DMS53 treated with DMSO at 0.1 percent for 48 hours (cell line): ENCODE data around the gene TUBB3.
A peak's percentile ranks its signal among the peaks of the same experiment; 100 is the strongest.
"Not testable (repeated sequence)": the region's sequence is repeated elsewhere in the genome, so short reads cannot be mapped to it uniquely, and the experiment has no call there.

Source experiments
- DNase-seq: peaks from one replicate; lab custom pipeline; 2025; ENCODE audit not compliant: unreplicated experiment; lab: John Stamatoyannopoulos, UW

TUBB3 gene

DNA sequence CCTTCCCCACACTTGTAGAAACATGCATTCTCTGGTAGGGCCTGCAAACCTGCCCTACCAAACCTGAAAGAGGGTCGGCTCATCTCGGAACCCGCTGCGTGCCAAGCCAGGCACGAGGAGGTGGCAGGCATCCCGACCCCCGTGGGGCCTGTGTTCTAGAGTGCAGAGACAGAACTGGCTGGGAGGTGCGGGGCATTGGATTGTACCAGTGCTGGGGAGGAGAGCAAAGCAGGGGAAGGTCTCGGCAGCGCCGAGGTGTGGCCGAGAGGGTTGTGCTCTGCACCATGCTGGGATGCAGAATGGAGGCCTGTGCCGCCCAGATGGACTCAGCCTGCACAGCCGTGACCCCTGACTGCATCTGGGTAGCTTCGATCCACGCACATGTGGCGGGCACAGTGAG lies 22.3 kb upstream of the TUBB3 start:
- no peak for DNase-seq

DNA sequence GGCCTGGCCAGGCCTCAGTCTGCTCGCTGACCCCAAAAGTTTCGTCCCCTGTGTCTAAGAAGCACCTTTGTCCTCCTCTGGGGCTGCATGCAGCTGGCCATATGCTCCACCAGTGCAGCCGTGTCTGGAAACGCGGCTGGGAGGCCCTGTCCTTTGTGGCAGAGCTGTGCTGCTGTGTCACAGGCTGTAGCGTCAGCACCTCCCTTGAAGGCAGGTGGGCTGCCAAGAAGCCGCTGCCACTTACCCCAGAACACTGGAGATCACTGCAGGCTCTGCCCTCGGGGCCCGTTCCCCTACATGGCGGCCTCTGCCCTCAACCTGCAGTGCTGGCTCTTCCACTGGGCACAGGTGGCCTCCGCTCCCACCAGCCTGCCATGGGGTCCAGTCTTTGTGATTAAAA lies 20.2 kb upstream of the TUBB3 start:
- no peak for DNase-seq

DNA sequence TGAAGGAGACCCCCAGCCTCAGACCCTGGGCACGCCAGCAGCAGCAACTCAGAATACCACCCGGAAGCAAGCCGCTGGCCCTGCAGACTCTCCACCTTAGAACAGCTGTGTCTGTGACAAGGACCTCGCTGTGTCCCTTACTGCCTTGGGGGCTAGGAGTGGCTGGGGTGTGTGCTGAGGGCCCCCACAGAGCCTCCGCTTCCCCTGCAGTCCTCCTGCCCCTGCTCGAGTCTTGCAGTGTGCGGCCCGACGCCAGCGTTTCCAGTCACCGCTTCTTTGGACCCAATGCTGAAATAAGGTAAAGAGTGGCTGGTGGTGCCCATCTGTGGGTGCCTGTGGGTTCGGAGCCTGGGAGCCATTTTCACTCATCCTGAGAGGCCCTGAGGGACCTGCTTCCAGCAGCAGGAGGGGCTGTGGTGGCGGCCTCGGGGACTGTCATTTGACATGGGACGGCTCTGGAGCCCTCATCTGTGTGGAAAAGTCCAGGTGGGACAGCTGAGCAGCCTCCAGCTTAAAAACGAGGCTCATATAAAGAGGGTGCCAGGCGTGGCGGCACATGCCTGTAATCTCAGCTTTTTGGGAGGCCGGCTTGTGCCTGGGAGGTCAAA lies 19.1 kb upstream of the TUBB3 start:
- DNase-seq, result no peak

DNA sequence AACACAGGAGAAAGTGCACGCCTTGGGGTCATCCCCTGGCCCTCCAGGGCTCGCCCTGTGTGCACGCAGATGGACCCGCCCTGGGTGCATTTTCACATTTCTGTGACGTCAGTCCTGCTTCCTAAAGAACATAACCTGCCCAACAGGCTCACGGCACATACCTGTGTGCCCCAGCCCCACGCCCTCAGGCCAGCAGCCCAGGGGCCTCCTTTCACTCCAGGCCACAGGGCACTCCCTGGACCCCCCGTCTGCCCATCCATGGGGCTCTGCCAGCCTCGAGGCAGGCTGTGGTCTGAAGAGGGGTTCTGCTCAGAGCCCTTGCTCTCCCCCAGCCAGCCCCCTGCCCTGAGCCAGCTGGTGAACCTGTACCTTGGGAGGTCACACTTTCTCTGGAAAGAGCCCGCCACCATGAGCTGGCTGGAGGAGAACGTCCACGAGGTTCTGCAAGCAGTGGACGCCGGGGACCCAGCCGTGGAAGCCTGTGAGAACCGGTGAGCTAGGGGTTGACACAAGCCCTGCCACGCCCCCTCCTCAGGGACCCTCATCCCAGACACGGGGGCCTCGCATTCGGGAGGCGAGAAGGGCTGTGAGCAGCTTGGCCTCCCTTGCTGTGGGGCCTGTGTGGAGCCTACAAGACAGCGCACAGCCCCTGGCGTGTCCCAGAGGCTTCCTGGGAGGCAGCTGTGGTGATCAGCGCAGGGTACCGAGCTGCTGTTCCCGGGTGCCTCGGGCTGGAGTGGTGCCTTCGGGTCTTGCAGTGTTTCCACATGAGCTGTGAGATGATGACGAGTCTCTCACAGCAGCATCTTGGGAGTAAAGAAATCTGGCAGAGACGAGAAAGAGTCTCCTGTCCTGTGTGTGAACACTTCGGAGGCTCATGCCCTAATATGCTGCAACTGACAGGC lies 18.3 kb upstream of the TUBB3 start:
- DNase-seq, result no peak

DNA sequence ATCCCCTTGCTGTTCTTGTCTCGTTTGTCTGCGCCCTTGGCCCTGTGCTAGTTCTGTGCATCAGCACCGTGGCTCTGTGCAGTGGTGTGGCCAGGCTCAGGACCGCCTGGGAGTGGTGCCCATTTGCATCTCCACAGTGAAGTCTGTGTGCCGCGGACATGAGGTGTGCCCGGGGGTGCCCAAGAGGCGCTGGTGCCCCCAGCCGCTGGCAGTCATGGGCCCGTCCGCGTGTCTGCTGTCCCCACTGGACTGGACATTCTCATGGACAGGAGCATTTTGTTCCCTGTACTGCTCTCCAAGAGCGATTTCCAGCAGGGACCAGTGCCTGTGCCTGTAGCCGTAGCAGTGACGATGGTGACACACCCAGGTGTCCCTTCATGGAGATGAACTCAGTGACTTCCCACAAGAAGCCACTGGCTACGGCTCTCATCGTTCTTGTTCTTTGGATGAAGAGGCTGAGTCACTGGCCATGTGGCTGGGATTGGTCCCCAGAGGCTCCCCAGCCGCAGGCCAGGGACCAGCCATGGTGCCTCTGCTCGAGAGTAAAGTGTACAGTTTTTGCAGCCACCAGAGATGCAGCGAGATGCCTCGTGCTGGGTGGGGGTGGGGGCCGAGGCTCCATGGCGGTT lies 17.5 kb upstream of the TUBB3 start:
- no peak for DNase-seq

DNA sequence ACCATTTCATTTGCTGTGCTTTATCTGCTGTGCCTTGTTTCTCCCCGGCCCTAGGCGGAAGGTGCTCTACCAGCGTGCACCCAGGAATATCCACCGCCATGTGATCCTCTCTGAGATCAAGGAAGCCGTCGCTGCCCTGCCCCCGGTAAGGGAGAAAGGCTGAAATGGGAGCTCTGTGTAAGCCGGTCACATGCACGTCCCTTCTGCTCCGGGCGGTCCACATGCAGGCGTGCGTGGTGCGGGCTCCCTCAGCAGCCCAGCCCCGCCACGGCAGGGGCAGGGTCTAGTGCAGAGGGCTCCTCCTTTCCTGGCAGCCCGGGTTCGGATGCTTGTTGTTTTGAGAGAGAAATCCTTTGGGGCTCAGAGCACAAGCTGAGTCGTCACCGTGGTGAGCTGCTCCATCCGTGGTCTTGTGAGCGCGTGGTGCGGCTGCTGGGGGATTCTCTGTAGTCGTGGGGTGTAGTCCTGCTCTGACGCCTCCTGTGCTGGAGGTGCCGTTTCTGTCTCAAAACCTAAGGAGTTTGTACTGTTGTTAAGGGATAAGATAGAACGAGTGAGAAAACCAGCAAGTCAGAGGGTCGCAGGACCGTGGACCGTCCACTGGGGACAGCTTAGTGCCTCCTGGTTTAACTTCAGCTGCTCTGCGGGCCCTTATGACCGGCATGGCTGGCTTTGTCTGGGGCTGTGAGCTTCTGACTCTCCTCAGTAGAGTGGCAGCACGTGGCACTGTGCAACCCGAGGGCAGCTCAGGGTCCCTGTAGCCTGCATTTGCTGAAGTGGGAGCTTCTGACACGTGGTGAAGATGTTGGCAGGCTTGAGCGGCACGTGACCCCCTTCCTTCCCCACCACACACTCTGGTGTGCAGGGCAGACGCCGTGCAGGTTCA lies 16.8 kb upstream of the TUBB3 start:
- DNase-seq, result no peak

DNA sequence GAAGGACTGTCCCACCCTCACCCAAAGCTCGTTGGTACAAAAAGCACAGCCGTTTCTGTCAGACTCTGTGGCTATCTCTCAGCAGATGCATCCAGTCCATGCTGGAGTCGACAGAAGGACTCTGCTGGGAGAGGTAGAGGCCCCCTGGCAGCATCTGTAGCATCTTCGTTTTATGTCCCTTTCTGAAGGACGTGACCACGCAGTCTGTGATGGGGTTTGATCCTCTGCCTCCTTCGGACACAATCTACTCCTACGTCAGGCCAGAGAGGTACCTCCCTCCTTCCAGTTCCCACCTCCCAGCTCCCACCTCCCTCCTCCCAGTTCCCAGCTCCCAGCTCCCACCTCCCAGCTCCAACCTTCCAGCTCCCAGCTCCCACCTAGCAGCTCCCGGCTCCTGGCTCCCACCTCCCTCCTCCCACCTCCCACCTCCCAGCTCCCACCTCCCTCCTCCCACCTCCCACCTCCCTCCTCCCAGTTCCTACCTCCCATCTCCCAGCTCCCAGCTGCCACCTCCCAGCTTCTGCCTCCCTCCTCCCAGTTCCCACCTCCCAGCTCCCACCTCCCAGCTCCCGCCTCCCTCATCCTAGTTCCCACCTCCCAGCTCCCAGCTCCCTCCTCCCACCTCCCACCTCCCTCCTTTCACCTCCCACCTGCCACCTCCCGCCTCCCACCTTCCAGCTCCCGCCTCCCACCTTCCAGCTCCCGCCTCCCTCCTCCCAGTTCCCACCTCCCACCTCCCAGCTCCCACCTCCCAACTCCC lies 15.9 kb upstream of the TUBB3 start:
- no peak for DNase-seq

DNA sequence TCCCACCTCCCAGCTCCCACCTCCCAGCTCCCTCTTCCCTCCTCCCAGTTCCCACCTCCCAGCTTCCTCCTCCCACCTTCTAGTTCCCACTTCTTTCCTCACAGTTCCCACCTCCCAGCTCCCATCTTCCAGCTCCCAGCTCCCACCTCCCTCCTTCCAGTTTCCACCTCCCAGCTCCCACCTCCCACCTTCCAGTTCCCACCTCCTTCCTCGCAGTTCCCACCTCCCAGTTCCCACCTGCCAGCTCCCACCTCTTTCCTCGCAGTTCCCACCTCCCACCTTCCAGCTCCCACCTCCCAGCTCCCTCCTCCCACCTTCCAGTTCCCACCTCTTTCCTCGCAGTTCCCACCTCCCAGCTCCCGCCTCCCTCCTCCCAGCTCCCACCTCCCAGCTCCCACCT lies 14.9 kb upstream of the TUBB3 start:
- no peak for DNase-seq

DNA sequence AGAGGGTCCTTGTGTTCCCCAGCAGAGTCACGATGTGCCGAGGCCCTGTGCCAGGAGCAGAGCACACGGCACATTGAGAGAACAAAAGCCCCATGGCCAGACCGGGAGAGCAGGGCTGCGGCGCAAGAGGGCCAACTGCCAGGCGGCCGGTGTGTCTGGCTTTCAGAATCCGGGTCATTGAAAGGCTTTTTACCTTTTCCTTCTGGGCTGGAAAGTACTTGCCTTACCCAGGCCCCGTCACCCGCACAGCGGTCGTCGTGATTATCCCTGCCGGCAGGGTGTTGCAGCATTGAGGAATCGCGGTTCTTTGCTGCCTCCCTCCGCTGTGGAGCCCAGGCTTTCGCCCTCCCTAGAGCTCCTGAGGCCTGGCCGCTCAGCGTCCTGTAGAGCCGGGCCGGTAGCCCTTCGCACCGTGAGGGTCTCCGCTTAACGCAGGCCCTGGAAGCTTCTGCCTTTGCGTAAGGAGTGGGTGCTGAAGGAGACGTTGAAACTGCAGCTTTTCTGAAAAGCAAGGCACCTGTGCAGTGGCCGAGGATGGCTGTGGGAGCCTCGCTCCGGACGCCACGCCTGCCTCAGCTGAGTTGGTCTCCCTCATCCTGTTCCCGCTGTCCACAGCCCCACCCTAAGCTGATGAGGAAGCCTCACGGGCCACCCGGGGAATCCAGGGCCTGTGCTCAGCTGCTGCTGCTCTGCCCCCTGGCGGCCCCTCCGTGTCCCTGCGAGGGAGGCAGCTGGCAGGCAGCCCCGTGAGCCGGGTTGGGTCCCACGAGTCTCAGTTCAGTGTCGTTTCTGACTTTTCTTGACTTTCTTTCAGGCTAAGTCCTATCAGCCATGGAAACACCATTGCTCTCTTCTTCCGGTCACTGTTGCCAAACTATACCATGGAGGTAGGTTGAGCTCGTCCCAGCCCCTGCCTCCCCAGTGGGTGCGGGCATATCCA lies 13.1 kb upstream of the TUBB3 start:
- DNase-seq, result peak; percentile 16

DNA sequence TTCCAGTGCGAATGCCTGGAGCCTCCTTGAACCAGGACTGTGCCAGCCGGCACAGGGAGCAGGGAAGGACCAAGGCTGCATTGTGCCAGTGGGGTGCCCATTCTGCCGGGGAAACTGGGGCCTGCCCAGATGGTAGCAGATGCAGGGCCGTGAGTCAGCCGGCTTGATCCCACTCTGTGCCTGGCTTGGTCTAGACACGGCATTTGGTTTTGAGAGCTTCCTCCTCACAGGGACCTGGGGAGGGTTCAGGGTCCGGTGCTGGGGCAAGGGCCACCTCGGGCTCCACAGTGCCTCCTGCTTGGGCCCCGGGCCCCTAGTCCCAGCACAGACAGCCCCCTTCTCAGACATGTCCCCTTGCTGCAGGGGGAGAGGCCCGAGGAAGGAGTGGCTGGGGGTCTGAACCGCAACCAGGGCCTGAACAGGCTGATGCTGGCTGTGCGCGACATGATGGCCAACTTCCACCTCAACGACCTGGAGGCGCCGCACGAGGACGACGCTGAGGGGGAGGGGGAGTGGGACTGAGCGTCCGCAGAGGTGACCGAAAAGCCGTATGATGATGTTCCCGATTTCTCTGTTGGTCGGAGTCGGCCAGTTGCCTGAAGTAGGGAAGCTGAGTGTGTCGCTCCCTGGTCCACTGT lies 12.3 kb upstream of the TUBB3 start:
- DNase-seq, result no peak

DNA sequence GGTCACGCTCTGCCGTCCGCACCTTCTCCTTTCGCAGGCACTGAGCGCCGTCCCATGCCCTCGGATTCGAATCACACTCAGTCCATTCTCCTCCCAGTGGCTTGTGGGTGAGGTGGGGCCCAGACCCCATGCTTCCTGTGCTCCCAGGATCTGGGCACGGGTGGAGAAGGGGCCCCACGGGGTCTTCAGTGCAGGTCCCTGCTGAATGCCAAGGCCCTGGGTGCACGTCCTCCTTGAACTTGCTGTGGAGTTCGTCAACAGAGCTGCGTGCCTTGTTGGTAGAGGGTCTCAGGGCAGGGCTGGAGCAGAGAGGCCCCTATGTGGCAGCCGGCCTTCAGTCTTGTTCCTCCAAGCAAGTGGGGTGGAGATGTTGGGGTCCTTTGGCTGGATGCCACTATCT lies 11.8 kb upstream of the TUBB3 start:
- no peak for DNase-seq

DNA sequence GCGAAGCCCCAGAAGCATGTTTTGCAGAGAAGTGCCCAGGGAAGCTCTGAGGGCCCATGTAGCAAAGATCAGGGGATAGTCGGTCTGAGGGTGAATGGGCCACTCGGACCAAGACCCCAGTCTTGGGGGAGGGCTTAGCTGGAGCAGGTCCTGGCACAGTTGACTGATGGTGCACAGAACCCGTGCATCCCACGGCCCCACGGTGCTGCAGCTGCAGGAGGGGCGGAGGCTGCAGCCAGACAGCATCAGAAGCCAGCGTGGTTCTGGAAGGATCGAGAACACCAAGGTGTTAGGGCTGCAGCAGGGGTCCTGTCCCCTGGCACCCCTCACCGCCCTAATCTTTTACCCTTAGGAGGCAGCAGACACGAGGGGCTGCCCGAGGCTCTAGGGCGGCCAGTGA lies 11.0 kb upstream of the TUBB3 start:
- DNase-seq, result no peak

DNA sequence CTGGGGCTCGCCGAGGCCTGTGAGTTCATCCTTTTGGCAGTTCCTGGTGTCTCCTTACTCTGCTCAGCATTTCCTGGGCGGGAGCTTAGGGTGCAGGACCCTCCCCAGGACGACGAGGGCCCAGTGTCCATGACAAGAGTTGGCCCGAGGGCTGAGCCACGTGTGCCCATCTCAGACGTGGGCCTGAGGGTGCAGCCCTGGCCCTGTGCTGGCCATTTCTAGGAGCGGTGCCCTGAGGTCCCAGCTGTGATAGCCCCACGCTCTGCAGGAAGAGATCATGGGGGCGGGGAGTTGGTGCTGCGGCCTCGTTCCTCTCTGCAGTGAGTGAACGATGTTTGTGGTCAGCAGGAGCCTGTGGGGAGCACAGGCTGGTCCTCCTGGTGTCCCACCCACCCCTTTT lies 10.5 kb upstream of the TUBB3 start:
- DNase-seq, result no peak

DNA sequence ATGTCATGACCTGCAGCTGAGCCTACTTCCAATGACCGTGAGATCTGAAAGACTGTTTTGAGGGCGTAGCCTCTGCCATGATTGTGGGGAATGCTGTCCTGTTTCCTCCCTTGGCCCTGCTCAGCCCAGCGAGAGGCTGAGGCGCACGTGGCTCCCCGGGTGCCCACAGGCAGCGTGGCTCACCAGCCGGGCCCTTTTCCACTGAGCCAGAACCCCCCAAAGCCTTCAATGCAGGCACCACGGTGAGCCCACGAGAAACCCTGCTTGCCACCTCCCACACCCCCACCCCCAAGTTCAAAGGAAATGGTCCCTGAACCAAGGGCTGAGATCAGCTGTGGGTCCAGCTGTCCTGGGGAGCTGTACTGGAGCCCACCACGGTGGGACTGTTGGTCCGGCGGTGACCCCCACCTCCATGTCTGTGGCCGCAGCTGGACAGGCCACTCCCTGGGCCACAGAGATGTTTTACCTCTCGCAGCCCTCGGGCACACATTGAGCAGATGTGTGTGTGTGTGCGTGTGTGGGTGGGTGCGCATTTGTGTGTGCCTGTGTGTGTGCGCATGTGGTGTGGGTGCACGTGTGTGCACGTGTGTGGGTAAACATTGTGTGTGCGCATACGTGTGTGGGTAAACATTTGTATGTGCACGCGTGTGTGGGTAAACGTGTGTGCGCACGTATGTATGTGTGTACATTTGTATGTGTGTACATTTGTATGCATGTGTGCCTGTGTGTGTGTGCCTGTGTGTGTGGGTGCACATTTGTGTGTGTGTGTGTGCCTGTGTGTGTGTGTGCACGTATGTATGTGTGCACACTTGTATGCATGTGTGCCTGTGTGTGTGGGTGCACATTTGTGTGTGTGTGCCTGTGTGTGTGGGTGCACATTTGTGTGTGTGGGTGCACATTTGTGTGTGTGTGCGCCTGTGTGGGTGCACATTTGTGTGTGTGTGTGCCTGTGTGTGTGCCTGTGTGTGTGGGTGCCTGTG lies 9.4 kb upstream of the TUBB3 start:
- DNase-seq, result no peak

DNA sequence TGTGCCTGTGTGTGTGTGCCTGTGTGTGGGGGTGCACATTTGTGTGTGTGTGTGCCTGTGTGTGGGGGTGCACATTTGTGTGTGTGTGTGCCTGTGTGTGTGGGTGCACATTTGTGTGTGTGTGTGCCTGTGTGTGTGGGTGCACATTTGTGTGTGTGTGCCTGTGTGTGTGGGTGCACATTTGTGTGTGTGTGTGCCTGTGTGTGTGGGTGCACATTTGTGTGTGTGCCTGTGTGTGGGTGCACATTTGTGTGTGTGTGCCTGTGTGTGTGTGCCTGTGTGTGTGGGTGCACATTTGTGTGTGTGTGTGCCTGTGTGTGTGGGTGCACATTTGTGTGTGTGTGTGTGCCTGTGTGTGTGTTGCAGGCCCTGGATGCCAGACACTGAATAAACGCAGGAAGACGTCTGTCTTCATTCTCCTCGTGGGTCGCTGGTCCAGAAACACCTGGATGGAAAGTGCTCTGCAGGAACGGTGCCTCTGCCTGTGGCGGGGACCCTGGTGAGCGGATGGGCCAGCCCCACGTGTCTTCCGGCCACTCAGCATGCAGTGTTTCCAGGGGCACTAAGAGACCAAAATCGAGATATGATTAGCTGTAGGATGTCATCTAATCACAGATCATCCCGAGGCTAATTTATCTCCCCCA lies 8.4 kb upstream of the TUBB3 start:
- DNase-seq, result not testable (repeated sequence)

DNA sequence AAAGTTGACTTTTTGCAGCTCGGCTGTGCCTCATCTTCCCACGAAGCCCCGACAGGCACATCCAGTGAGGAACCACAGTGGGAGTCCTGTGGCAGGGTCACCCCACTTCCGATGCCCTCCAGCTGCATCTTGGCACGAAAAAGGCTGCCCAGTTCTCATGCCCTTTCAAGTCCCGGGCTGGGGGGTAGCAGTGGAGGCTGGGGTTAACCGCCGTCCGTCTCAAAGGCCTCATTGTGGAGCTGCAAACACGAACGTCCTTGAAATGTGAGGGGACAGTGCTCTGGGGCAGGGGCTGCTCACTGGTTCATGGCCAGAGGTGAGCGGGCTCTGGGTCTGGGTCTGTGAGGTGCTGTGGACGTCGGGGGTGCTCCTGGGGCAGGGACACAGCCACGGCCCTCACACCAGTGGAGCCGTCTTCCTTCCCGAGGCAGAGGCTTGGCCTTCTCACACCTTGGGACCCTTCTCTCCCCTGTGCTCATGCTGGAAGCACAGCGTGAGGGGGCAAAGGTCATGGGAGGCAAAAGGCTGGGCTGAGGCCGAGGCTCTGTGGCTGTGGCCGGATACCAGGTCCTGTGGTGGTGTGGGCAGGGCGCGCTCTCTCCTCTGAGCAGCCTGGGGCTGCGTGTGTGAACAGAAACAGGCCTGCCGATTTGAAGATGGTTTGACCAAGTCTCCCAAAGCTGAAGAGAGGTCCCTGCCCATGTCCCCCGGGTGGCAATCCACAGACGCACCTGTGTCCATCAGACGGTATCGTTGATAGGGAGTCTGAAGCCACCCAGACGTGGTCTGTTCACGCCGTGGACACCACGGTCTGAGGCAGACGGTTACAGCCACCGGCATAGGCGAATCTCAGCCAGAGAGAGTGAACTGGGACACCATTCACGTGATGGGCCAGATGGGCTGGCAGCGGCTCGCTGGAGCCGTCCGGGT lies 7.6 kb upstream of the TUBB3 start:
- DNase-seq, result no peak
